Esophagus squamous epithelium (tissue), 5 donors: ENCODE measurements around the gene SUSD6. TPM values are rescaled to one million over a fixed set of nuclear protein-coding genes. Genes with fewer than 3 reads are reported as not detected.
A peak's percentile ranks its signal among the peaks of the same experiment; 100 is the strongest.
"Not testable (repeated sequence)": the region's sequence is repeated elsewhere in the genome, so short reads cannot be mapped to it uniquely, and the experiment has no call there.

Experiments
- DNase-seq: peaks from one replicate; lab custom pipeline; 2025; lab: John Stamatoyannopoulos, UW
- H3K27ac ChIP-seq, 4 donors: fragments of 200-600 bp; sonication (generic); one replicate each; pipeline ENCODE4 v1.5.1; 2016 to 2019; ENCODE audit warnings: mild to moderate bottlenecking in 1 of 4
- H3K27me3 ChIP-seq, 4 donors: fragments of 200-600 bp; sonication (generic); 1 replicate in 3 of 4; 2 replicates in 1 of 4; pipeline versions ENCODE4 v1.5.1 to v1.6.0; 2017 to 2021; ENCODE audit warnings: antibody characterized with exemption in 1 of 4
- H3K36me3 ChIP-seq, 3 donors: fragments of 200-600 bp; sonication (generic); one replicate each; pipeline ENCODE4 v1.5.1; 2016 to 2019
- H3K4me1 ChIP-seq, 3 donors: fragments of 200-600 bp; sonication (generic); one replicate each; pipeline ENCODE4 v1.5.1; 2017 to 2019
- H3K4me3 ChIP-seq, 4 donors: fragments of 200-600 bp; sonication (generic); 1 replicate in 3 of 4; 2 replicates in 1 of 4; pipeline ENCODE4 v1.5.1; 2016 to 2019; ENCODE audit warnings: mild to moderate bottlenecking in 2 of 4, moderate library complexity in 1 of 4
- H3K9me3 ChIP-seq, 3 donors: fragments of 200-600 bp; sonication (generic); one replicate each; pipeline ENCODE4 v1.5.1; 2016 to 2019
- POLR2A ChIP-seq, 4 donors: fragments of 450-650 bp; IDR thresholded peaks; one replicate each; pipeline ENCODE4 v1.6.1; 2017; ENCODE audit warnings: antibody characterized with exemption in 4 of 4, mild to moderate bottlenecking in 4 of 4, moderate library complexity in 3 of 4
- WGBS, 2 donors: methylation state at CpG; one replicate each; pipeline ENCODE4 v1.1.5; 2018; 5-methylcytosine and 5-hydroxymethylcytosine counted together
- intact Hi-C: fragments of 100-400 bp; cut with DNase I; formaldehyde crosslinking; loops from one replicate; pipeline ENCODE4 v1.15.0; 2022
- total RNA-seq, 4 donors: library from RNA; depleted of rRNA; stranded (reverse); fragments of >200 nt; gene quantifications; one replicate each; pipeline ENCODE4 v1.1.0, GENCODE V29; 2016
- TF ChIP-seq, protein P1 (sequence below), 6 experiments: fragments of 450-650 bp in 4 of 6; fragments of 200-600 bp in 2 of 6; sonication (generic) in 2 of 6; IDR thresholded peaks; one replicate each; pipeline ENCODE4 v1.5.1; 2016 to 2019; ENCODE audit warnings: antibody characterized with exemption in 6 of 6, mild to moderate bottlenecking in 4 of 6, moderate library complexity in 4 of 6
- donor health status: DM: yes; HTN: yes; CAD: no.

The SUSD6 gene
- total RNA-seq, 4 donors from 2014 or later = 22.4 to 43.1 (median 27.8) TPM

DNA sequence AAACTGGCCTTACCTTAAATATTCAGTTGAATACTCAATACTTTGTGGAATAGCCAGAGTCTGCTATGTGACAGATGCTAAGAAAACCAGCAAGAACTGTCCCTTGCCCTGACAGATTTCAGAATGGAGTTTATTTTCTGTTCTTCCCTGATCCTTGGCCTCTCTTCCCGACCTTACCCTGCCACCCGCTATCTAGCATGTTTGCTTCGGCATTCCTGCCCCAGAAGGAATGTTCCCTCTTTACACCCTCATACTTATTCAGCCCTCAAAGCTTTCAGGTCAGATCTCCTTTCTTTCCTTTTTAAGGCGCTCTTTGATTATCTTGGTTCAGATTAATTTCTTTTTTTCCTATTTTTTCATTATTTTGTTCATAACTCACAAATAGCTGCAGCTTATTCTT is 21.8 kb downstream of the SUSD6 start:
- no peaks in the 10 kb centered on the region for H3K27me3 ChIP-seq
- WGBS, 2 donors = 57 to 72% methylated on average over 3 of the region's 4 CpGs
- no peaks in the 10 kb centered on the region for H3K36me3 ChIP-seq
- H3K4me3 ChIP-seq = no peak overlapping the region
- no peak for TF ChIP-seq POLR2A (IDR thresholded peaks at IDR 0.05)
- TF ChIP-seq, protein P1, sequence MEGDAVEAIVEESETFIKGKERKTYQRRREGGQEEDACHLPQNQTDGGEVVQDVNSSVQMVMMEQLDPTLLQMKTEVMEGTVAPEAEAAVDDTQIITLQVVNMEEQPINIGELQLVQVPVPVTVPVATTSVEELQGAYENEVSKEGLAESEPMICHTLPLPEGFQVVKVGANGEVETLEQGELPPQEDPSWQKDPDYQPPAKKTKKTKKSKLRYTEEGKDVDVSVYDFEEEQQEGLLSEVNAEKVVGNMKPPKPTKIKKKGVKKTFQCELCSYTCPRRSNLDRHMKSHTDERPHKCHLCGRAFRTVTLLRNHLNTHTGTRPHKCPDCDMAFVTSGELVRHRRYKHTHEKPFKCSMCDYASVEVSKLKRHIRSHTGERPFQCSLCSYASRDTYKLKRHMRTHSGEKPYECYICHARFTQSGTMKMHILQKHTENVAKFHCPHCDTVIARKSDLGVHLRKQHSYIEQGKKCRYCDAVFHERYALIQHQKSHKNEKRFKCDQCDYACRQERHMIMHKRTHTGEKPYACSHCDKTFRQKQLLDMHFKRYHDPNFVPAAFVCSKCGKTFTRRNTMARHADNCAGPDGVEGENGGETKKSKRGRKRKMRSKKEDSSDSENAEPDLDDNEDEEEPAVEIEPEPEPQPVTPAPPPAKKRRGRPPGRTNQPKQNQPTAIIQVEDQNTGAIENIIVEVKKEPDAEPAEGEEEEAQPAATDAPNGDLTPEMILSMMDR (IDR thresholded peaks at IDR 0.05) = no peak
- DNase-seq = no peak
- peak overlapping the region in 2 of 4 donors; percentile 8 to 29 for H3K27ac ChIP-seq
- intact Hi-C loops = no loop called here
- no peaks in the 10 kb centered on the region for H3K9me3 ChIP-seq
- peaks cover 47 to 99% (median 89%) of the 10 kb centered on the region in 3 donors for H3K4me1 ChIP-seq

DNA sequence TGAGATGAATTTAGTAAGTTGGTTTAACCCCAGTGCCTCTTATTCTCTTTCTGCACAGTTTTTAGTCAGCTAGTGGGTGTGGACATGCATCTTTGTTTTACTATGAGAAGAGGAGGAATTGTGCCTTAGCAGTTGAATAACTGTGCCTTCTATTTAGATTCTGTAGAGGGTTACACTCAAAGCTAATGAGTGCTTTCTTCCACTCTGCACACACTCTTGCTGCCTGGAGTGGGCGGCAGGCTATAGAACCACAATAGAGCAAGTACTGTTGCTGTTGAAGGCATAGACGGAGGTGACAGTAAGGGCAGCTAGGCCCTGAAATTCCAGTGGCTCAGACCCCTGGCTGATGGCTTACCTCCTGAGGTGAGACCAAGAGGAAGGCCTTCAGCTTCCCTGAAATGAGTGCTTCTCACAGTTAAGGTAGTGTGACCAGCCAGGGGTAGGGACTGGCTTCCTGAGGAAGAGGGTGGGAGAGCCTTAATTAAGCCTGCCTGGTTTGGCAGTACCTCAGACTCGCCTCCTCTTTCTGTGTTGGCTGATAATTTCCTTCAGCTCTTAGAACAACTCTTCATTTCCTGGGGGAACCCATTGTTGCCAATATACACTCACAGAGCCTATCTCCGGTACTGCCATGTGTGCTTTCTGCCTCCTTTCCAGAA is 24.7 kb downstream of the SUSD6 start:
- WGBS, 2 donors = 51 to 52% methylated on average over 3 to 4 of the region's 4 CpGs
- peaks cover 0 to 3% (median 0%) of the 10 kb centered on the region in 3 donors for H3K9me3 ChIP-seq
- peak overlapping the region in 1 of 4 donors; percentile 24 for H3K4me3 ChIP-seq
- H3K27ac ChIP-seq = peak overlapping the region; percentile 41 to 78 (median 61)
- intact Hi-C loops = no loop called here
- no peak for DNase-seq
- H3K27me3 ChIP-seq = no peaks in the 10 kb centered on the region
- H3K4me1 ChIP-seq = peaks cover 40 to 85% (median 77%) of the 10 kb centered on the region in 3 donors
- no peaks in the 10 kb centered on the region for H3K36me3 ChIP-seq
- TF ChIP-seq, protein P1 (IDR thresholded peaks at IDR 0.05) = no peak
- TF ChIP-seq POLR2A (IDR thresholded peaks at IDR 0.05) = no peak

DNA sequence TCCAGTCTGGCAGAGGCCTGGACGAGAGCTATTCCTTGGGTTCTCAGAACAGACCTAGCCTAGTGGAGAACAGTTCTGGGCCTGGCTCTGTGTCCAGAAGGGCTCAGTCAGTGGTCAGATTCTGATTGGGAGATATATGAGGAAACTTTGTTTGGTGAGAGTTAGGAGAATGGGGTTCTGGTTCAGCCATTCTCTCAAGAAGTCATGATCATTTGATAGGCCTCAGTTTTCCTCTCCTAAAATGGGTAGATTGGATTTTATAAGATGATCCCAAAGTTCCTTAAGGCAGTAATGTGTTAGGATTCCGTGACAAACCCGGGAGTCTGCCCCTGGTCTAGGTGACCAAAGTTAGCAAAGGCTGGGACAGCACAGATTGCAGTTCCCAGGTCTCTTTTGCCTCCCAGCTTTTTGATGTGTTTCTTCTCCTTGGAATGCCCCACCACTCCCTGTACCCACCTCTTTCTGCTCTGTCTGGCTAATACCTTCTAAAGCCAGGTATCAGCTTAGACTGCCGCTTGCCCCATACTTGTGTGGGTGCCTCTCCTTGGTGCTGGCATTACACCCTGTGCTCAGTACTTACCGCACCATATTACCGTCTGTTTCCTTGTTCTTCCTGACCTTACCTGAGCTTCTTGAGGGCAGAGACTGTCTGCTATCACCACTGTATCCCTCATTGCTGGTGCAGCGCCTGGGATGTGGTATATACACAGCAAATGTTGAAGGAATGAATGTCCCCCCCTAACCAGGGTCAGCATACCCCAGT is 25.5 kb downstream of the SUSD6 start:
- Histone ChIP-seq H3K27me3 (no peaks in the 10 kb centered on the region), H3K9me3 (peaks cover 0 to 5% (median 0%) of the 10 kb centered on the region in 3 donors), H3K27ac (peak overlapping the region; percentile 41 to 78 (median 61)), H3K4me1 (peaks cover 40 to 77% (median 70%) of the 10 kb centered on the region in 3 donors), H3K4me3 (no peak overlapping the region), H3K36me3 (no peaks in the 10 kb centered on the region)
- 68 to 83% methylated on average over 5 to 6 of the region's 7 CpGs for WGBS, 2 donors
- no peak for DNase-seq
- intact Hi-C loops = no loop called here
- TF ChIP-seq, protein P1 (IDR thresholded peaks at IDR 0.05) = no peak
- no peak for TF ChIP-seq POLR2A (IDR thresholded peaks at IDR 0.05)

DNA sequence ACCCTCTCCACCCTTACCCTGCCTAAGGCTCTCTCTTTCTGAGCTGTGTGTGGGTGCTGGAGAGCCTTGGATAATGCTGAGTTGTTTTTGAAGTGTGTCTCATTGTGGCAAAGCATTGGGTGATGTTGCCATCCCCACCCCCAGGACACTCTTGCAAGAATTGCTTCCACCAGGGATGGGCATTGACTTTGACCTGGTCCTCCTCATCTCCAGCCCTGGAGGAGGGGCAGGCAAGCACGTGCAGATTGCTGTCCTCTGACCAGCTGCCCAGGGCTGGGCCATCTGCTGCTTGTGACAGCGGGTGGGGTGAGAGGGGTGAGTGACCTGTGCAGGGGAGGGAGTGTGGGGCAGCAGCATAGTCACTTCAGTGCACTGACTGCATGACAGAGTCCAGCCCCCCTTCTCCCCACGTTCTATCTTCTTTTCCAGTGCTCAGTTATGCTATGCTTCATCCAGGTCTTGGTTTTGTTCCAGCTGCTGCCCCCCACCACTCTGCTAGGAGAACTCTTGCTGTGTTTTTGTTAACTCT is 26.2 kb downstream of the SUSD6 start:
- no peak overlapping the region for H3K4me3 ChIP-seq
- H3K27ac ChIP-seq = peak overlapping the region; percentile 41 to 78 (median 61)
- H3K27me3 ChIP-seq = no peaks in the 10 kb centered on the region
- no peaks in the 10 kb centered on the region for H3K36me3 ChIP-seq
- intact Hi-C loops = no loop called here
- TF ChIP-seq, protein P1 (IDR thresholded peaks at IDR 0.05) = no peak
- TF ChIP-seq POLR2A (IDR thresholded peaks at IDR 0.05) = no peak
- WGBS, 2 donors = 33% methylated on average over 1 of the region's 3 CpGs
- DNase-seq = no peak
- H3K9me3 ChIP-seq = peaks cover 0 to 5% (median 0%) of the 10 kb centered on the region in 3 donors
- peaks cover 36 to 77% (median 65%) of the 10 kb centered on the region in 3 donors for H3K4me1 ChIP-seq

DNA sequence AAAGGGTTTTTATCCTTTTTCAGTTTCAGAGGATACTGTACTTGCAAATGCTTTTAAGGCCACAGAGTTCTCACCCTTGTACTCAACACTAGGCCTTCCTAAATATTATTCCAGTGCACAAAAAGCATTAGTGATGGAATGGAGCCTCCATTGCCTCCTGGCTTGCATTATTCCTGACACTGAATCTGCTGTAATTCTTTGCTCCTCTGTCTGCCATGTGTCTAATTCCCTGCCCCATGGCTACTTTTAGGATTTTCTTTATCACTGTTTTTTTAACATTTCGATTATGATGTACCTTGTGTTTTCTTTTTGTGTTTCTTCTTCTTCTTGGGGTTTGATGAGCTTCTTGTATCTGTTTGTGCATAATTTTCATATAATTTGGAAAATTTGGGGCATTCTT is 29.5 kb downstream of the SUSD6 start:
- H3K36me3 ChIP-seq = no peaks in the 10 kb centered on the region
- DNase-seq = no peak
- no peaks in the 10 kb centered on the region for H3K27me3 ChIP-seq
- peaks cover 0 to 5% (median 0%) of the 10 kb centered on the region in 3 donors for H3K9me3 ChIP-seq
- H3K27ac ChIP-seq = no peak overlapping the region
- H3K4me1 ChIP-seq = peaks cover 40 to 77% (median 57%) of the 10 kb centered on the region in 3 donors
- TF ChIP-seq, protein P1 (IDR thresholded peaks at IDR 0.05) = no peak
- no peak for TF ChIP-seq POLR2A (IDR thresholded peaks at IDR 0.05)
- no peak overlapping the region for H3K4me3 ChIP-seq
- intact Hi-C loops = no loop called here
- 92 to 93% methylated on average over 1 of the region's 1 CpG for WGBS, 2 donors

DNA sequence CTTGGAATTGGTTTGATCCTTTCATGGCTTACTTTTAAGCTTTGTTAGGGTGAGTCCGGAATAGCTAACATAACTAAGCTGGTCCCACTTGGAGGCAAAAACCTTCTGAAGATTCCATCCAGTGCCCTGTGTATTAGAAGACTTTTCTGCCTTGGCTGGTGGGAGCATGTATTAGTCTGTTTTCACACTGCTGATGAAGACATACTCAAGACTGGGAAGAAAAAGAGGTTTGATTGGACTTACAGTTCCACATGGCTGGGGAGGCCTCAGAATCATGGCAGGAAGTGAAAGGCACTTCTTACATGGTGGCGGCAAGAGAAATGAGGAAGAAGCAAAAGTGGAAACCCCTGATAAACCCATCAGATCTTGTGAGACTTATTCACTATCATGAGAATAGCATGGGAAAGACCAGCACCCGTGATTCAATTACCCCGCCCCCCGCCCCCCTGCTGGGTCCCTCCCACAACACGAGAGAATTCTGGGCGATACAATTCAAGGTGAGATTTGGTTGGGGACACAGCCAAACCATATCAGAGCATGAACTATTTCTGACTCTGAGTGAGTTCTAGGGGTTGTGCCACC is 30.9 kb downstream of the SUSD6 start:
- H3K4me3 ChIP-seq, H3K9me3 ChIP-seq, intact Hi-C loops, H3K36me3 ChIP-seq, DNase-seq, H3K27me3 ChIP-seq, H3K27ac ChIP-seq: not testable (repeated sequence)
- H3K4me1 ChIP-seq = peaks cover 26 to 71% (median 47%) of the 10 kb centered on the region in 3 donors
- WGBS, 2 donors = 70 to 72% methylated on average over 7 of the region's 7 CpGs
